Stomach (tissue), 9 donors: ENCODE data around the gene LRRC74A. TPM values are rescaled to one million over a fixed set of nuclear protein-coding genes. Genes with fewer than 3 reads are reported as not detected.

ENCODE experiments used
- DNase-seq, 2 donors: peaks; one replicate each; pipeline versions ENCODE4 v3.0.0 to v3.0.0-alpha.2; 2013 to 2019
- H3K27ac ChIP-seq, 5 donors: fragments of 200-600 bp in 4 of 5; sonication (generic) in 4 of 5; one replicate each; pipeline ENCODE4 v1.5.1; 2013 to 2019; ENCODE audit warnings: mild to moderate bottlenecking in 1 of 5, moderate library complexity in 1 of 5
- H3K27me3 ChIP-seq, 3 donors: fragments of 200-600 bp; sonication (generic); one replicate each; pipeline ENCODE4 v1.5.1; 2017 to 2019; ENCODE audit warnings: mixed run types in 1 of 3
- H3K36me3 ChIP-seq, 4 donors: fragments of 200-600 bp; sonication (generic); 1 replicate in 3 of 4; 2 replicates in 1 of 4; pipeline ENCODE4 v1.5.1; 2016 to 2019
- H3K4me1 ChIP-seq, 4 donors: fragments of 200-600 bp; sonication (generic); one replicate each; pipeline ENCODE4 v1.5.1; 2016 to 2019
- H3K4me3 ChIP-seq, 4 donors: fragments of 200-600 bp; sonication (generic) in 3 of 4; one replicate each; pipeline ENCODE4 v1.5.1; 2016 to 2019; ENCODE audit warnings: mild to moderate bottlenecking in 1 of 4
- H3K9me3 ChIP-seq, 4 donors: fragments of 200-600 bp; sonication (generic); one replicate each; pipeline ENCODE4 v1.5.1; 2016 to 2019
- CTCF ChIP-seq, 7 experiments: fragments of 450-650 bp in 4 of 7; fragments of 200-600 bp in 3 of 7; sonication (generic) in 3 of 7; IDR thresholded peaks; one replicate each; pipeline ENCODE4 v1.5.1; 2016 to 2019; ENCODE audit warnings: antibody characterized with exemption in 7 of 7, control low read depth in 2 of 7, mild to moderate bottlenecking in 1 of 7
- EP300 ChIP-seq: sonication (generic); formaldehyde crosslinking; IDR thresholded peaks from one replicate; pipeline ENCODE4 v1.6.1; 2017; ENCODE audit warnings: antibody characterized with exemption
- POLR2A ChIP-seq, 4 donors: fragments of 450-650 bp; IDR thresholded peaks; one replicate each; pipeline ENCODE4 v1.6.1; 2016; ENCODE audit warnings: antibody characterized with exemption in 4 of 4, control low read depth in 2 of 4, mild to moderate bottlenecking in 1 of 4, moderate library complexity in 1 of 4
- POLR2AphosphoS5 ChIP-seq, 3 donors: sonication (generic); formaldehyde crosslinking; IDR thresholded peaks; one replicate each; pipeline ENCODE4 v1.6.1; 2016; ENCODE audit warnings: antibody characterized with exemption in 3 of 3
- WGBS, 5 donors: extraction: QIAGEN DNeasy Blood & Tissue Kit in 3 of 5; methylation state at CpG; one replicate each; pipeline versions ENCODE4 v1.1.5 to v1.1.7; 2013 to 2018; 5-methylcytosine and 5-hydroxymethylcytosine counted together
- intact Hi-C: fragments of 100-400 bp; cut with DNase I; formaldehyde crosslinking; loops from one replicate; pipeline ENCODE4 v1.15.1; 2023; ENCODE audit warnings: low total_unique reads
- polyA plus RNA-seq, 3 donors: library from polyadenylated mRNA; stranded (reverse); fragments of 200-250 nt; gene quantifications; one replicate each; pipeline ENCODE4 v1.2.3, GENCODE V29; 2013
- total RNA-seq, 5 donors: library from RNA; depleted of rRNA; stranded (reverse); fragments of >200 nt; gene quantifications; one replicate each; pipeline versions ENCODE4 v1.1.0 to v1.2.3, GENCODE V29; 2014 to 2016
- donor health status: healthy with polysubstance abuse.
- donor health status: Bipolar disorder and iron deficiency.
- donor health status: healthy.

Gene LRRC74A
- total and polyA plus RNA-seq, 8 donors = not detected

GRCh38 chr14:76867516-76868453 lies 41.6 kb downstream of the LRRC74A start:
- Histone ChIP-seq H3K27me3 (peaks cover 0 to 33% (median 0%) of the 10 kb centered on the region in 3 donors), H3K27ac (no peak overlapping the region), H3K4me3 (no peak overlapping the region), H3K4me1 (peaks cover 0 to 11% (median 0%) of the 10 kb centered on the region in 4 donors), H3K36me3 (no peaks in the 10 kb centered on the region), H3K9me3 (no peaks in the 10 kb centered on the region)
- 64 to 82% (median 77%) methylated on average over 24 to 25 of the region's 25 CpGs for WGBS, 5 donors
- intact Hi-C loops = no loop called here
- peak; percentile 38 to 46 for DNase-seq
- TF ChIP-seq CTCF (IDR thresholded peaks at IDR 0.05) (no peak), EP300 (no peak), POLR2AphosphoS5 (IDR thresholded peaks at IDR 0.05) (no peak), POLR2A (IDR thresholded peaks at IDR 0.05) (no peak)

DNA sequence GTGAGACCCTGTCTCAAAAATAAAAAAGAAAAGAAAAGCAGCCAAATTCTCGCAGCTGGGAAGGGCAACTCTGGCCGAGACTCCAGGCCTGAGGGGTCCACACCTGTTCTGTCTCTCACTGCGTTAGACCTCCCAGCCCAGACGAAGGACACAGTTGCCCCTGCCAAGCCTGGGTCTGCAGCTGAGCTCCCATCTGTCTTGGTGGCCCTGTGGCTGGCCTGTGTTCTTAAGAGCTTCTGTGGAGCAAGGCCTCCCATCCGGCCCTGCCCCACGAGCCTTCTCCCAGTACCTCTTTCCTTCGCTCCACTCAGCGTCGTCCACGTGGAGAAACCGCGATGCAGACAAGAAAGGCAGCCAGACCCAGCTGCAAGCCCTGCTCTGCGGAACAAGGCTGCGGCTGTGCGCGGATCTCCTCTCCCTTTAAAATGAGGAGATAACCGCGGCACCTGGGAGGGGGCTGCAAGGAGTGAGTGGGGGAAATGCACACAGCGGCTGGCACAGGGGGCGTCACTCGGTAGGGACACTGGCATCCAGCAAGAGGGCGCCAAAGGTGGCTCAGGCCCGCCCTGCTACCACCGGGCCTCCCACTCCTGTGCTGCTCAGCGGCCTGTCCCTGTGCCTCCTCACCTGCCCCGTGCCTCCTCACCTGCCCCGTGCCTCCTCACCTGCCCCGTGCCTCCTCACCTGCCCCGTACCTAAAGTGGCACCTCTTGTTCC lies 42.4 kb downstream of the LRRC74A start:
- 64 to 82% (median 77%) methylated on average over 27 to 29 of the region's 29 CpGs for WGBS, 5 donors
- no peak for DNase-seq
- no peaks in the 10 kb centered on the region for H3K9me3 ChIP-seq
- peaks cover 0 to 33% (median 0%) of the 10 kb centered on the region in 3 donors for H3K27me3 ChIP-seq
- TF ChIP-seq POLR2A (IDR thresholded peaks at IDR 0.05) = no peak
- no peak for TF ChIP-seq CTCF (IDR thresholded peaks at IDR 0.05)
- no peak for TF ChIP-seq EP300
- no peak for TF ChIP-seq POLR2AphosphoS5 (IDR thresholded peaks at IDR 0.05)
- peaks cover 0 to 11% (median 0%) of the 10 kb centered on the region in 4 donors for H3K4me1 ChIP-seq
- no peak overlapping the region for H3K27ac ChIP-seq
- intact Hi-C loops = no loop called here
- H3K36me3 ChIP-seq = no peaks in the 10 kb centered on the region
- H3K4me3 ChIP-seq = no peak overlapping the region

DNA sequence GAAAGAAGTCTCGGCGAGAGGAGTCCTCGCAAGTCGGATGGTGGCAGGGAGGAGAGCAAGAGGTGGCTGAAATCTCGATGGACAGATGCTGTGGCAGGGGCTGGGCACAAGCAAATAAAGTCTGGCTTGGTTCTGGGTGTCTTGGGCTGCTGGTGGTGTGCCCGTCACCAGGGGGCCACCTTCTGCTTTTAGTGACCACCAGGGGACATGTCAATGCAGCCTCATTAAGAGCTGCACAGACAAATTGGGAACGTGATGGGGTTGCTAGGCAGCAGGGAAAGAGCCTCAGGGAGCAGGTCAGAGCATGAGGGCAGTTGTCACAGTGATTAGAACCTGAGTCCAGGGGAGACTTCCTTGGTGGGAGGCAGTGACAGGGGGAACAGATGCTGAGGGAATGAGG lies 44.0 kb downstream of the LRRC74A start:
- Histone ChIP-seq H3K4me1 (peaks cover 0 to 11% (median 0%) of the 10 kb centered on the region in 4 donors), H3K36me3 (no peaks in the 10 kb centered on the region), H3K27ac (no peak overlapping the region), H3K4me3 (no peak overlapping the region), H3K9me3 (no peaks in the 10 kb centered on the region), H3K27me3 (peaks cover 0 to 33% (median 0%) of the 10 kb centered on the region in 3 donors)
- no peak for DNase-seq
- TF ChIP-seq EP300 = no peak
- no peak for TF ChIP-seq POLR2A (IDR thresholded peaks at IDR 0.05)
- TF ChIP-seq CTCF (IDR thresholded peaks at IDR 0.05) = no peak
- TF ChIP-seq POLR2AphosphoS5 (IDR thresholded peaks at IDR 0.05) = no peak
- WGBS, 5 donors = 42 to 61% (median 54%) methylated on average over 7 of the region's 7 CpGs
- intact Hi-C loops = loop anchor here (5.0 to 10.0 kb wide), 2 partner anchors 197 to 445 kb away; no protein-coding TSS in a partner anchor

GRCh38 chr14:76872796-76873432 lies 46.7 kb downstream of the LRRC74A start:
- peaks cover 0 to 27% (median 0%) of the 10 kb centered on the region in 3 donors for H3K27me3 ChIP-seq
- intact Hi-C loops = loop anchor here (5.0 to 10.0 kb wide), 2 partner anchors 194 to 442 kb away; no protein-coding TSS in a partner anchor
- WGBS, 5 donors = 23 to 34% (median 26%) methylated on average over 12 of the region's 12 CpGs
- H3K36me3 ChIP-seq = no peaks in the 10 kb centered on the region
- peak; percentile 67 to 79 for DNase-seq
- no peak for TF ChIP-seq EP300
- TF ChIP-seq CTCF (IDR thresholded peaks at IDR 0.05) = peak in 5 of 7 experiments; percentile 79 to 97 (median 96)
- H3K4me1 ChIP-seq = peaks cover 0 to 5% (median 0%) of the 10 kb centered on the region in 4 donors
- no peaks in the 10 kb centered on the region for H3K9me3 ChIP-seq
- H3K27ac ChIP-seq = no peak overlapping the region
- no peak overlapping the region for H3K4me3 ChIP-seq
